Measurements from ENCODE around the gene PIK3AP1.

GRCh38 chr10:96606946-96607345 lies 113.4 kb downstream of the PIK3AP1 start:
- TF ChIP-seq POLR2A (IDR thresholded peaks at IDR 0.05) (no peak), CTCF (IDR thresholded peaks at IDR 0.05 in 8 of 11, conservative IDR thresholded peaks at IDR 0.05 in 3 of 11) (no peak)
